Activated T-cell treated with anti-CD3 and anti-CD28 coated beads, Interleukin-2, amount 50 U/mL, for 72 hours (primary cell): ENCODE measurements around the gene IL2RA. TPM values are rescaled to one million over a fixed set of nuclear protein-coding genes. Genes with fewer than 3 reads are reported as not detected.
"Not testable (repeated sequence)": the region's sequence is repeated elsewhere in the genome, so short reads cannot be mapped to it uniquely, and the experiment has no call there.

ENCODE experiments used
- ATAC-seq, 2 donors: fragments of 150-1000 bp; cut with Tn5 transposase; replicated peaks in 1 of 2; 2 replicates each; pipeline ENCODE4 v1.10.0; 2021; ENCODE audit warnings: moderate library complexity in 2 of 2, mild to moderate bottlenecking in 1 of 2
- DNase-seq, 2 donors: peaks; one replicate each; pipeline ENCODE4 v3.0.0; 2021 to 2022; ENCODE audit warnings: mixed read lengths in 1 of 2
- H3K27ac Mint-ChIP-seq: one replicate; pipeline ENCODE4 v1.8.0; 2022; ENCODE audit warnings: mild to moderate bottlenecking, moderate library complexity, mixed read lengths
- H3K27me3 Mint-ChIP-seq: one replicate; pipeline ENCODE4 v1.8.0; 2022; ENCODE audit warnings: low read depth, mixed read lengths
- H3K36me3 Mint-ChIP-seq, 2 donors: one replicate each; pipeline ENCODE4 v1.8.0; 2022; ENCODE audit warnings: mixed read lengths in 2 of 2, mild to moderate bottlenecking in 1 of 2; ENCODE audit not compliant: insufficient read depth in 2 of 2
- H3K4me1 Mint-ChIP-seq: one replicate; pipeline ENCODE4 v1.8.0; 2022; ENCODE audit warnings: low read depth, mixed read lengths
- H3K4me3 Mint-ChIP-seq, 2 donors: one replicate each; pipeline ENCODE4 v1.8.0; 2022; ENCODE audit warnings: mild to moderate bottlenecking in 2 of 2, mixed read lengths in 2 of 2, moderate library complexity in 2 of 2
- H3K9me3 Mint-ChIP-seq, 2 donors: one replicate each; pipeline ENCODE4 v1.8.0; 2022; ENCODE audit warnings: mixed read lengths in 2 of 2
- total RNA-seq, 2 donors: library from RNA; stranded (reverse); gene quantifications; one replicate each; pipeline ENCODE4 v1.2.3, GENCODE V29; 2022

The IL2RA gene
- total RNA-seq, 2 donors from 2014 or later: 848 to 1,110 TPM

GRCh38 chr10:5970527-5970926, 91.6 kb downstream of the IL2RA start:
- ATAC-seq (no peak), DNase-seq (no peak)
- Mint-ChIP-seq H3K36me3 (peaks cover 3 to 6% of the 10 kb centered on the region in 2 donors), H3K27ac (peak overlapping the region; percentile 8), H3K9me3 (no peaks in the 10 kb centered on the region), H3K27me3 (no peaks in the 10 kb centered on the region), H3K4me3 (peak overlapping the region in 1 of 2 donors; percentile 80), H3K4me1 (peaks cover 53% of the 10 kb centered on the region)

DNA sequence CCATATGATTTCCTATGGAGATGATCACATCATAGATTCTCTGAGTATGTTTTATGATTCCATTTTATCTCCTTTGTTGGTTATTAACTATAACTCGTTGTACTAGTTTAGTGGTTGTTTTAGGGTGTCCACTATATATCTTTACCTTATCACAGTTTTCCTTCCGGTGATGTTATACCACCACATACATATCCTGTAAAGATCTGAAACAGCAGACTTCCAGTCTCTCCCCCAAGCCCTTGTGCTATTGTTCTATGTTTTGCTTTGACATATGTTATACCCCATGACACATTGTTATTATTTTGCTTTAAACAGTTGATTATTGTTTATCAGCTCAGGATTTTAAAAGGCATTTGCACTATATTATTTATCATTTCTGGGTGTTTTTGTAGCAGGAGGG, 92.1 kb downstream of the IL2RA start:
- ATAC-seq (no peak), DNase-seq (no peak)
- no peak overlapping the region for H3K4me3 Mint-ChIP-seq
- H3K9me3 Mint-ChIP-seq: no peaks in the 10 kb centered on the region
- peaks cover 3 to 6% of the 10 kb centered on the region in 2 donors for H3K36me3 Mint-ChIP-seq
- no peaks in the 10 kb centered on the region for H3K27me3 Mint-ChIP-seq
- H3K4me1 Mint-ChIP-seq: peaks cover 49% of the 10 kb centered on the region
- H3K27ac Mint-ChIP-seq: peak overlapping the region; percentile 8

- Mint-ChIP-seq H3K36me3 (peaks cover 0 to 3% of the 10 kb centered on the region in 2 donors), H3K27me3 (no peaks in the 10 kb centered on the region), H3K4me1 (peaks cover 38% of the 10 kb centered on the region), H3K27ac (no peak overlapping the region), H3K9me3 (no peaks in the 10 kb centered on the region), H3K4me3 (no peak overlapping the region)
- DNase-seq (no peak), ATAC-seq (no peak)
Observed at GRCh38 chr10:5968681-5969453, 93.3 kb downstream of the IL2RA start.

DNA sequence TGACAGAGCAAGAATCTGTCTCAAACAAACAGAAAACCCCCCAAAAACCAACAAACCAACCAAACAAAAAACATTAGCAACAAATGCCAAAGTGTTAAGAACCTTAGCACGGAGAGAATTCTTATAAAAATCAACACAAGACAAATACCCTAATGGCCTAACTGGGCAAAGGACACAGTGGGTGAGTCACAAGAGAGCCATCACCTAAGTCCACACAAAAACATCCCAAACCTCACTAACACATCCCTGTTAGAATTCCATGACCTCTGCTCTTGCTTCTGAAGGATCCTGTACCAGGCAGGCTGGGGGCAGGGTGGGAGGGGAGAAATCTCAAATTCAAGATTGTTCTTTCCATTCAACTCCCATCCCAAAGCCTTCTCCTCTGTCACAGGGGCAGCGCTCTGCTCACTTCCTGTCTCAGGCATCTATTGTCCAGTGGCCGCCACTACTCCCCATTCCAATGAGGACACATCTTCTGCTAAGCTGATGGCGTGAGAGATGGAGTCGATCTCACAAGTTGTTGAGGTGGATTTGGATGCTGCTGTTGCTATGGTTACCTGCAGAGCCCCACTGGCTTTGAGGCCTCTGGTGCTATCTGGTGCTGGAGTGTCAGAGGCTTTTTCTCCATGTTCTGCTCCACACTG, 94.0 kb downstream of the IL2RA start:
- peaks cover 31% of the 10 kb centered on the region for H3K4me1 Mint-ChIP-seq
- no peak overlapping the region for H3K4me3 Mint-ChIP-seq

GRCh38 chr10:5965266-5965665, 96.9 kb downstream of the IL2RA start:
- Mint-ChIP-seq H3K4me1 (peaks cover 6% of the 10 kb centered on the region), H3K27ac (no peak overlapping the region), H3K4me3 (no peak overlapping the region), H3K27me3 (no peaks in the 10 kb centered on the region), H3K36me3 (peaks cover 6 to 10% of the 10 kb centered on the region in 2 donors), H3K9me3 (no peaks in the 10 kb centered on the region)
- no peak for DNase-seq
- ATAC-seq: no peak

More for the DNA sequence above, 94.0 kb downstream of the IL2RA start:
- Mint-ChIP-seq H3K27me3 (no peaks in the 10 kb centered on the region), H3K36me3 (peaks cover 0 to 2% of the 10 kb centered on the region in 2 donors), H3K27ac (no peak overlapping the region), H3K9me3 (no peaks in the 10 kb centered on the region)
- no peak for ATAC-seq
- no peak for DNase-seq

DNA sequence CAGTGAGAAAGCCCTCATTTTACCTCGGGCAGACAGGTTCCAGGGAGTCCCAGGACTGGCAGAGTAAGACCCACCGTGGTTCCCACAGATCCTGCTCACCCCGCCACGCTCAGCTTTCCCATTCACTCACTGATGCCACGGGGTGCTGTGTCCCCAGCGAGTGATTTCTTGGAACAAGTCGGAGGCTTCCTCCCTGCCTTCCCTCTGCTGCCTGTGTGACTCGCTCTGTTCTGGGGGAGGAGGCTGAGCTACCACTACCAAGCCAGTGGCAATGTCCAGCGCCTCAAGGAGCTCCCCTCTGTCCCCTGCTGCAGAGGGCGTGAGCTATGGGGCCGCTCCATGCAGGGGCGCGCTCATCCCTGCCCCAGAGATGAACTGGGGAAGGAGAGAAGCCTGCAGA, 97.4 kb downstream of the IL2RA start:
- no peaks in the 10 kb centered on the region for H3K9me3 Mint-ChIP-seq
- H3K4me3 Mint-ChIP-seq: no peak overlapping the region
- H3K27ac Mint-ChIP-seq: no peak overlapping the region
- H3K36me3 Mint-ChIP-seq: peaks cover 6 to 10% of the 10 kb centered on the region in 2 donors
- peaks cover under 1% of the 10 kb centered on the region for H3K4me1 Mint-ChIP-seq
- DNase-seq (no peak), ATAC-seq (no peak)
- no peaks in the 10 kb centered on the region for H3K27me3 Mint-ChIP-seq

DNA sequence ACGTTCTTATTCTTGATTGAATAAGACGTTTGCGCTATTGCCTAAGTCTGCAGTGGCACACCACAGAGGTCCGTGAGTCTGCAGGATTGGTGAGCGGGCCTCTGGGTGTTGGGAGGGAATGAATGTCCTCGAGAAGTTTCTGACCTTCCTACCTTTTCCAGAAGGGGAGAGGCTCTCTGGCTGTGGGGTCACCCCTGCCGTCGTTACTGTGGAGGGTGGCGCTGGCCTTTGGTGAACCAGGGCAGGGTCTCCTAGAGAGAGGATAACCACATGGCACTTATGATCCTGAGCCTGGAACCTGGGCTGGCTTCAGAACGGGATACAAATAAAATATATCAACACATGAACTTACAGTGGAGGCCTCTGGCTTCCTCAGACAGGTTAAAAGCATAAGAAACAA, 98.6 kb downstream of the IL2RA start:
- DNase-seq (no peak), ATAC-seq (no peak)
- Mint-ChIP-seq H3K27me3 (no peaks in the 10 kb centered on the region), H3K9me3 (no peaks in the 10 kb centered on the region), H3K36me3 (peaks cover 10 to 16% of the 10 kb centered on the region in 2 donors), H3K4me3 (no peak overlapping the region), H3K4me1 (no peaks in the 10 kb centered on the region), H3K27ac (no peak overlapping the region)

DNA sequence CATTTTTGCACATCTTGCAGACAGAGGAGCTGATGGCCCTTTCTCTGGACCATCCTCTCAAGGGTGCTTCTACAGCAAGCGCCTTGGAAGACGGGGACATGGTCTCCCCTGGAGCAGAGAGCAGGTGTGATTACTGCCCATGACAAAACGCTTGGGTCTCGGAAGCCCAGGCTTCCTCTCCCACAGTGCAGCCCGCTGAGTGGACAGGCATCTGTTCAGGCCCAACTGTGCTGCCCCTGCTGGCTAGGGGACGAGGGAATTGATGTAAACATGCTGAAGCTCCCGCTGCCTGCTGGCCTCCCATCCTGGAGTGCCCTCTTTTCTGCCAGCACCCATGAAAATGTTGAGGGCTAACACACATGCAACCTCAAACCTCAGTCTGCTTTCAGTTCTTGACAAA, 99.1 kb downstream of the IL2RA start:
- Mint-ChIP-seq H3K27ac (no peak overlapping the region), H3K9me3 (no peaks in the 10 kb centered on the region), H3K4me1 (no peaks in the 10 kb centered on the region), H3K27me3 (no peaks in the 10 kb centered on the region), H3K36me3 (peaks cover 10 to 16% of the 10 kb centered on the region in 2 donors), H3K4me3 (no peak overlapping the region)
- no peak for DNase-seq
- ATAC-seq: no peak

GRCh38 chr10:5962358-5962940, 99.7 kb downstream of the IL2RA start:
- not testable (repeated sequence) for ATAC-seq, H3K9me3 Mint-ChIP-seq, H3K4me1 Mint-ChIP-seq, H3K4me3 Mint-ChIP-seq, DNase-seq, H3K27me3 Mint-ChIP-seq, H3K27ac Mint-ChIP-seq
- H3K36me3 Mint-ChIP-seq: peaks cover 12 to 16% of the 10 kb centered on the region in 2 donors

DNA sequence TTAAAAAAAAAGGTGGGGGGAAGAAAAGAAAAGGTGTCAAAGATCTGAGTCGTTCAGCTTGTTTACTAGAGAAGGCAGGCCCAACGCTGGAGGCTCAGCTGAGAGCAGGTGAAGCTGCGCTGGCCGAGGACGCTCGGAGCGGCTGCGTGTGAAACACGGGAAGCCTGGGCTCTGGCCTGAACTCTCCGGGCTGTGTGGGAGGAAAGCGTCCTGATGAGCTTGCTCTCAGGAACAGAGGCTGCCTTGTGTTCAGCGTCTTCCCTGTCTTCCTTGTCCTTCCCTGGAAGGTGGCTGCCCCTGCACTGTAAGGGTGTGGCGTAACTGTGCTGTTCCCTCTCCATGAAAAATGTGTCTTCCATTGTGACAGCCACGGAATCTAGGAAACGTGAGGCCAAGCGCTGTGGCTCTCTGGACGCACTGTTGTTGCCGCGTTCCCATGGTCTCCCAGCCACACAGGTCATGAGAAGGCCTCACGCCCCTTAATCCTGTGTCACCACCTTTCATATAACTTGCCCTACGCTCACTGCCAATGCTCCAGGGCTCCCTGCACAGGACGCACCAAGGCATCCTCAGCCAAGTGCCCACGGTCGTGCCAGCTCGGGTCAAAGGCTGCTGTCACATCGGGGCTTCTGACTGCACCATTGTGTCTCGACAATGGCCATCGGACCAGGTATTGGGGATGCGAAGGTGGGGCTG, 100.6 kb downstream of the IL2RA start:
- ATAC-seq (no peak), DNase-seq (no peak)
- Mint-ChIP-seq H3K9me3 (no peaks in the 10 kb centered on the region), H3K27me3 (no peaks in the 10 kb centered on the region), H3K4me1 (no peaks in the 10 kb centered on the region), H3K36me3 (peaks cover 12 to 18% of the 10 kb centered on the region in 2 donors), H3K4me3 (no peak overlapping the region), H3K27ac (no peak overlapping the region)

- ATAC-seq, H3K27ac Mint-ChIP-seq, DNase-seq, H3K9me3 Mint-ChIP-seq, H3K27me3 Mint-ChIP-seq, H3K4me1 Mint-ChIP-seq, H3K4me3 Mint-ChIP-seq: not testable (repeated sequence)
- H3K36me3 Mint-ChIP-seq: peaks cover 12 to 18% of the 10 kb centered on the region in 2 donors
Observed at GRCh38 chr10:5960973-5961275, 101.2 kb downstream of the IL2RA start.
